Endothelial cell of umbilical vein (primary cell): ENCODE results near the gene TRIM47.

Experiments used
- CTCF ChIP-seq, 2 donors: IDR thresholded peaks; 1 replicate in 1 of 2; 2 replicates in 1 of 2; pipeline ENCODE4 v1.5.1; 2011; ENCODE audit warnings: low read length in 2 of 2, mild to moderate bottlenecking in 2 of 2, moderate library complexity in 2 of 2, control low read depth in 1 of 2, inconsistent platforms in 1 of 2, low read depth in 1 of 2; ENCODE audit not compliant: insufficient read depth in 1 of 2; ENCODE audit errors: extremely low read depth in 1 of 2
- EZH2 ChIP-seq: IDR thresholded peaks from 2 replicates; pipeline ENCODE4 v1.6.1; 2012; ENCODE audit warnings: borderline replicate concordance, low read depth, mild to moderate bottlenecking, moderate library complexity, low read length, inconsistent platforms; ENCODE audit not compliant: severe bottlenecking
- JUN ChIP-seq: IDR thresholded peaks from 2 replicates; pipeline ENCODE4 v1.6.1; 2011; ENCODE audit warnings: borderline replicate concordance, low read depth; ENCODE audit not compliant: insufficient read length, insufficient read depth
- MAX ChIP-seq: IDR thresholded peaks from 2 replicates; pipeline ENCODE4 v1.6.1; 2011; ENCODE audit not compliant: insufficient read depth, insufficient read length
- POLR2A ChIP-seq: IDR thresholded peaks from 2 replicates; pipeline ENCODE4 v1.6.1; 2012; ENCODE audit warnings: low read depth, mild to moderate bottlenecking, control low read depth, low read length
- POLR2AphosphoS5 ChIP-seq: IDR thresholded peaks from 2 replicates; pipeline ENCODE4 v1.6.1; 2012; ENCODE audit warnings: low read depth, mild to moderate bottlenecking, control low read depth, low read length, moderate library complexity; ENCODE audit not compliant: insufficient read depth

GRCh38 chr17:75834928-75835653 is 43.3 kb downstream of the TRIM47 start:
- TF ChIP-seq CTCF (IDR thresholded peaks at IDR 0.05; ENCODE audit: extremely low read depth in 1 of 2, insufficient read depth in 1 of 2, low read depth in 1 of 2, low read length in 2 of 2) = no peak
- TF ChIP-seq POLR2AphosphoS5 = no peak
- no peak for TF ChIP-seq MAX
- no peak for TF ChIP-seq POLR2A
- no peak for TF ChIP-seq EZH2
- no peak for TF ChIP-seq JUN
